Measurements from ENCODE around the gene WWC1. TPM values are rescaled to one million over a fixed set of nuclear protein-coding genes. Genes with fewer than 3 reads are reported as not detected.

WWC1 gene
- total RNA-seq, 1 experiment from 2014 or later = 52.6 TPM

- ATAC-seq (peak; percentile 79), DNase-seq (ENCODE audit: low read depth, low spot score) (peak; percentile 16)
- Histone ChIP-seq H3K27me3 (ENCODE audit: insufficient read depth, low read length) (no peaks in the 10 kb centered on the region), H3K9ac (ENCODE audit: low read length) (no peak overlapping the region), H3K4me3 (replicated peaks in 1 of 2; ENCODE audit: low read depth in 1 of 2, low read length in 2 of 2) (no peak overlapping the region), H3K27ac (ENCODE audit: low read depth, low read length) (no peak overlapping the region), H3K9me3 (ENCODE audit: control insufficient read depth in 1 of 2, insufficient read depth in 1 of 2, low read depth in 1 of 2, low read length in 2 of 2) (no peaks in the 10 kb centered on the region), H3K9me2 (ENCODE audit: insufficient read depth) (no peaks in the 10 kb centered on the region), H3K79me2 (ENCODE audit: insufficient read depth, low read length) (no peaks in the 10 kb centered on the region), H3K4me1 (ENCODE audit: control insufficient read depth in 1 of 2, insufficient read depth in 2 of 2, low read length in 2 of 2) (peaks cover 0 to 7% of the 10 kb centered on the region in 2 experiments; a peak in 2 of 4 replicates), H2AFZ (ENCODE audit: low read depth, low read length, poor library complexity, severe bottlenecking) (no peak overlapping the region), H3K4me2 (ENCODE audit: low read length) (no peak overlapping the region), H3K36me3 (ENCODE audit: control insufficient read depth in 1 of 2, insufficient read depth in 2 of 2, low read length in 2 of 2) (peaks cover 8 to 18% of the 10 kb centered on the region in 2 experiments; a peak in 3 of 4 replicates), H4K20me1 (ENCODE audit: insufficient read depth) (no peaks in the 10 kb centered on the region)
- intact Hi-C loops (cut with micrococcal nuclease) = loop anchor here (1.0 kb wide), 1 partner anchor 153 kb away; no protein-coding TSS in a partner anchor
- ChIA-PET CTCF (interaction anchor here (1.1 to 1.7 kb wide), 2 partner anchors 130 to 153 kb away, joined by 3 to 17 read pairs; partner anchors contain the start of gene WWC1), POLR2A (interaction anchor here (0.5 kb wide), 1 partner anchor 122 kb away, joined by 3 read pairs; no protein-coding TSS in a partner anchor), RAD21 (ENCODE audit: low non-redundant PET in 1 of 2, low total read pairs in 2 of 2, uncharacterized antibody in 2 of 2, unreplicated experiment in 2 of 2) (interaction anchor here in 1 of 2 experiments (1.3 kb wide), 1 partner anchor 153 kb away, joined by 3 read pairs; no protein-coding TSS in a partner anchor)
- BruUV-seq (replicated peaks) = no TSS peak
- peak; percentile 39 to 56 (median 47); a peak in 5 of 6 replicates for TF ChIP-seq CTCF (IDR thresholded peaks at IDR 0.05 in 2 of 3, conservative IDR thresholded peaks at IDR 0.05 in 1 of 3; ENCODE audit: borderline replicate concordance in 1 of 3, insufficient read depth in 1 of 3, low read depth in 2 of 3, low read length in 2 of 3)
- peak; percentile 82 for TF ChIP-seq RAD21 (IDR thresholded peaks at IDR 0.05; ENCODE audit: low read depth)
- no peak for TF ChIP-seq CBX3 (IDR thresholded peaks at IDR 0.05; ENCODE audit: low read depth)
Measured at GRCh38 chr5:168422431-168422830, 131.0 kb downstream of the WWC1 start.

- H3K9me2 ChIP-seq (ENCODE audit: insufficient read depth) = no peaks in the 10 kb centered on the region
- BruUV-seq (replicated peaks) = no TSS peak
Measured at GRCh38 chr5:168423478-168423877, 132.0 kb downstream of the WWC1 start.

More at GRCh38 chr5:168423478-168423877, 132.0 kb downstream of the WWC1 start:
- intact Hi-C loops (cut with micrococcal nuclease) = no loop called here
- ATAC-seq (no peak), DNase-seq (ENCODE audit: low read depth, low spot score) (no peak)
- Histone ChIP-seq H3K9ac (ENCODE audit: low read length) (no peak overlapping the region), H3K27me3 (ENCODE audit: insufficient read depth, low read length) (no peaks in the 10 kb centered on the region), H4K20me1 (ENCODE audit: insufficient read depth) (no peaks in the 10 kb centered on the region), H3K9me3 (ENCODE audit: control insufficient read depth in 1 of 2, insufficient read depth in 1 of 2, low read depth in 1 of 2, low read length in 2 of 2) (no peaks in the 10 kb centered on the region), H3K4me1 (ENCODE audit: control insufficient read depth in 1 of 2, insufficient read depth in 2 of 2, low read length in 2 of 2) (peaks cover 0 to 7% of the 10 kb centered on the region in 2 experiments; a peak in 2 of 4 replicates), H3K4me3 (replicated peaks in 1 of 2; ENCODE audit: low read depth in 1 of 2, low read length in 2 of 2) (no peak overlapping the region), H3K36me3 (ENCODE audit: control insufficient read depth in 1 of 2, insufficient read depth in 2 of 2, low read length in 2 of 2) (peaks cover 8 to 12% of the 10 kb centered on the region in 2 experiments; a peak in 3 of 4 replicates), H3K4me2 (ENCODE audit: low read length) (no peak overlapping the region), H3K79me2 (ENCODE audit: insufficient read depth, low read length) (no peaks in the 10 kb centered on the region), H3K27ac (ENCODE audit: low read depth, low read length) (no peak overlapping the region), H2AFZ (ENCODE audit: low read depth, low read length, poor library complexity, severe bottlenecking) (no peak overlapping the region)
- CTCF ChIA-PET = no interaction called here
- RAD21 ChIA-PET (ENCODE audit: low non-redundant PET in 1 of 2, low total read pairs in 2 of 2, uncharacterized antibody in 2 of 2, unreplicated experiment in 2 of 2) = no interaction called here
- POLR2A ChIA-PET = no interaction called here
- TF ChIP-seq POLR2A (IDR thresholded peaks at IDR 0.05; ENCODE audit: borderline replicate concordance, extremely low read depth, insufficient read depth, insufficient read length) = no peak
- TF ChIP-seq CBX3 (IDR thresholded peaks at IDR 0.05; ENCODE audit: low read depth) = no peak
- no peak for TF ChIP-seq EZH2 (IDR thresholded peaks at IDR 0.05)
- TF ChIP-seq ZBTB33 (IDR thresholded peaks at IDR 0.05; ENCODE audit: extremely low read depth, insufficient replicate concordance, low read length) = no peak
- no peak for TF ChIP-seq MAX (IDR thresholded peaks at IDR 0.05)
- TF ChIP-seq SIN3A (IDR thresholded peaks at IDR 0.05; ENCODE audit: low read depth) = no peak
- no peak for TF ChIP-seq RAD21 (IDR thresholded peaks at IDR 0.05; ENCODE audit: low read depth)
- no peak for TF ChIP-seq FOSL1 (IDR thresholded peaks at IDR 0.05; ENCODE audit: low read depth)
- TF ChIP-seq ELF1 (IDR thresholded peaks at IDR 0.05; ENCODE audit: borderline replicate concordance, low read depth) = no peak
- no peak for TF ChIP-seq JUND (IDR thresholded peaks at IDR 0.05)
- no peak for TF ChIP-seq POLR2AphosphoS5 (IDR thresholded peaks at IDR 0.05; ENCODE audit: low read depth, low read length)
- no peak for TF ChIP-seq ZFX (IDR thresholded peaks at IDR 0.05)
- no peak for TF ChIP-seq SP1 (IDR thresholded peaks at IDR 0.05; ENCODE audit: low read depth)
- no peak for TF ChIP-seq YY1 (IDR thresholded peaks at IDR 0.05; ENCODE audit: extremely low read depth, insufficient replicate concordance, low read depth, low read length)
- no peak for TF ChIP-seq ATF3 (IDR thresholded peaks at IDR 0.05)
